ENCODE data around the gene GALNT6.

GALNT6 gene

DNA sequence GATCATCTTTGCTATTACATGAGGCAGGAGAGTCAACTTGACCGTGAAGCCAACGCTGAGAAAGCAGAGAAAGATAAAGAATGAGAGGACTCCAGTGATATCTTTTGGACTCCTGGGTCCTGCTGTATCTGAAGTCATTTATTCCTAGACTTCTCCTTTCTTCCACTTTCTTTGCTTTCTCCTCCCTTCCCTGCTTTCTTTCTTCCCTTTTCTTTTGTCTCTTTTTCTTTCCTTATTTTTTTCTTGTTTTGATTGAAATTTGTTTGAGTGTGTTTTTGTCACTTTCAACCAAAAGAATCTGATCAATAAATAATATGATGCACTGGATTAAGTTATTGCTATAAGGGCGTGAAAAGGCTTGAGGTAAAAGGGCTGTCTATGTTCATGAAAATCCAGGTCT lies 13.4 kb upstream of the GALNT6 start:
- no peak for DNase-seq (ENCODE audit: low read depth)

DNA sequence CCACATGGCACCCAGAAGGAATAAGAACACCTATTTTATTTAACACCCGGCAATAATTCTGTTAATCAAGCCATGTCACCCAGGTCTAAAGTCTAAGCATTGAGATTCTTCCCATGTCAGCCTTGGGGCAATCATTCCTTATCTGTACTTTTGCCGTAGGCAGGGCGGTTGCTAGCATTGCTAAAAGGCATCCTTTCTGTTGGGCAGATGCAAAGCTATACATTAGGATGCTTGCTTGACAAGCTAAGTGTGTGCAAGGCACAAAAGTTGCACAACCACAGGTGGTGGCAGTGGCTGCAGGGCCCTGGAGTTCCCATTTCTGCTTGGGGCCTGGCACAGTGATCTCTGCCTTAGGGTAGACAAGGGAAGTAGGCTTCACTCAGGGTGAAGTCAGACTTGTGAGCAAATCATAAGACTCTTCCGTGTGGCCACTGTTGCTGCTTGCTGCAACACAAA lies 12.5 kb upstream of the GALNT6 start:
- no peak for DNase-seq (ENCODE audit: low read depth)

DNA sequence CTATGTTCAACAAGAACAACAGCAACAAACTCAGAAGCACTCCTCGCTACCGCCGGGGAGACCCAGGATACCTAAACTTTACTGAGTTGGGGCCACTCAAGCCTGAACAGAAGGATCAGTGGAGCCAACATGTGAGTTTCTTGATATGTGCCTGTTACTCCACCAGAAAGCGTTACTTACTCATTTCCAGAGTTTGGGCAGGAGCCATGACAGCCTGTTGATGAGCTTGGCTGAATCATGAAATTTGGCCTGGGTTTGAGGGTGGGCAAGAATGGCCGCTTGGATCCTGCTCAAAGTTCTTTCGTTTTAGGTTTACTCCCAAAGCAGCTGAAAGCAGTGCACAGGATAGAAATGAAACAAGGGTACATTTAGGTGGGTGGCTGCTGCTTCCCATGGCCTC lies 12.0 kb upstream of the GALNT6 start:
- no peak for DNase-seq (ENCODE audit: low read depth)

DNA sequence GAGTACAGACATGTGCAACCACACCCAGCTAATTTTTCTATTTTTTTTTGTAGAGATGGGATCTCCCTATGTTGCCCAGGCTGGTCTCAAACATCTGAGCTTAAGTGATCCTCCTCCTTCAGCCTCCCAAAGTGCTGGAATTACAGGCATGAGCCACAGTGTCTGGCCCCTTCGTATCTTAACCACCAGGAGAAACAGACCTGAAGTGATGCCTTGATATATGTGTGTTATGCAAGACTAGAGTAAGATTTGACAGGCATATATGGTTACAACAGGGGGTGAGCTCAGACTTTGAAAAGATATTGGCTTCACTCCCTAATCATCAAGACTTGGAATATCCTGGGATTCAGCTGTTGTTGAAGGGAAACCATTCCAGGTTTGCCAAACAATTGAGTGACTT lies 10.7 kb upstream of the GALNT6 start:
- no peak for DNase-seq (ENCODE audit: low read depth)

DNA sequence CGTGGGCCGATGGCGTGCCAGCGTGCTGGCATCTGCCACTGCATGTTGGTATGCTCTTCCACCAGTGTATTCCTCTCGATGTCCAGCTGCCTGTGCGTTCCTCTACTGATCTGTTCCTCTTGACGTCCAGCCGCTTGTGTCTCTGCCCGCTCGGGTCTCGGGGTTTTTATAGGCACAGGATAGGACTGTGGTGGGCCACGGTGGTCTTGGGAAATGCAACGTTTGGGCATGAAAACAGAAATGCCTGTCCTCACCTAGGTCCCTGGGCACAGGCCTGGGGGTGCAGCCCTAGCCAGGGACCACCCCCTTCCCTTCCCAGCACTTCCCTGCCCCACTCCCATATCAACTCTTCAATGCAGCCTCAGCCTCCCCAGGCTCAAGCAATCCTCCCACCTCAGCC lies 10.3 kb upstream of the GALNT6 start:
- no peak for DNase-seq (ENCODE audit: low read depth)

DNA sequence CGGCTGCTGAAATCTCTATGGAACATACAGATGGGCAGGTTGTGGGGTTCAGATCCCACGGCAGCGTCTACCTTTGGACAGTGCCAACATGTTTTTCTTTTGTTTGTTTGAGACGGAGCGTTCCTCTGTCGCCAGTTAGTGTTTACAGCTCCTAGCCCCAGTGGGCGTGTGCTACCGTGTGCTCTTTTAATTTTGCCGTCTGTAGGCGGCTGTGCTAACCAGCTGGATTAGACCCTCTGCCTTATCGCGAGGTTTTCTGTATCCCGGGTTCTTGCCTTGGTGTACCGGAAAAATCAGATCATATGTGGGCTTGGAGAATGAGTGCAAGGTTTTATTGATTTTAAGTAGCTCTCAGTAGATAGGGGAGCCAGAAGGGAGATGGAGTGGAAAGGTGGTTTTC lies 9.8 kb upstream of the GALNT6 start:
- no peak for DNase-seq (ENCODE audit: low read depth)

DNA sequence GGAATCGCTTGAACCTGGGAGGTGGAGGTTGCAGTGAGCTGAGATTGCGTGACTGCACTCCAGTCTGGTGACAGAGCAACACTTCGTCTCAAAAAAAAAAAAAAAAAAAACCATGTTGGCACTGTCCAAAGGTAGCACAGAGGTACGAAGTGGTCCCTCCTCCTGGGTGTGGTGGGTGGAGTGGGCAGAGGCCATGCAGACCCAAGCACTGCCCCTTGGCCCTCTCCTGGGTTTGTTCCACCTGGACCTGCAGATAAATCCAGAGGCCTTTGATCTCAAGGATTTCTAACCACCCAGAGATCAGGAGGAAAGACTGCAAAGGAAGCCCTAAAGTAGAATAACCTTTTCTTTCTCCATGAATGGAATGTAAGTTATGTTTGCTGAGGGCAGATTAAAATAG lies 8.7 kb upstream of the GALNT6 start:
- no peak for DNase-seq (ENCODE audit: low read depth)

DNA sequence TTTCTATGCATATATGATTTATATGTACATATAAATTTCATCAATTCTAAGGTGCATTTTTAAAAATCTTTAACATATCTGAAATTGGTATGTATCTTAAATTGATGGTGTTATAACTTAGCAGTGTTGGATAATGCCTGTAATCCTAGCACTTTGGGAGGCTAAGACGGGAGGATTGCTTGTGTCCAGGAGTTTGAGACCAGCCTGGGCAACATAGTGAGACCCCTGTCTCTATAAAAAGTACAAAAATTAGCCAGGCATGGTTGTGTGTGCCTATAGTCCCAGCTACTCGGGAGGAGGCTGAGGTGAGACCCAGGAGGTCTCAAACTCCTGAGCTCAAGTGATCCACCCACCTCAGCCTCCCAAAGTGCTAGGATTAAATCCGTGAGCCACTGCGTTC lies 6.5 kb upstream of the GALNT6 start:
- DNase-seq (ENCODE audit: low read depth) = no peak

DNA sequence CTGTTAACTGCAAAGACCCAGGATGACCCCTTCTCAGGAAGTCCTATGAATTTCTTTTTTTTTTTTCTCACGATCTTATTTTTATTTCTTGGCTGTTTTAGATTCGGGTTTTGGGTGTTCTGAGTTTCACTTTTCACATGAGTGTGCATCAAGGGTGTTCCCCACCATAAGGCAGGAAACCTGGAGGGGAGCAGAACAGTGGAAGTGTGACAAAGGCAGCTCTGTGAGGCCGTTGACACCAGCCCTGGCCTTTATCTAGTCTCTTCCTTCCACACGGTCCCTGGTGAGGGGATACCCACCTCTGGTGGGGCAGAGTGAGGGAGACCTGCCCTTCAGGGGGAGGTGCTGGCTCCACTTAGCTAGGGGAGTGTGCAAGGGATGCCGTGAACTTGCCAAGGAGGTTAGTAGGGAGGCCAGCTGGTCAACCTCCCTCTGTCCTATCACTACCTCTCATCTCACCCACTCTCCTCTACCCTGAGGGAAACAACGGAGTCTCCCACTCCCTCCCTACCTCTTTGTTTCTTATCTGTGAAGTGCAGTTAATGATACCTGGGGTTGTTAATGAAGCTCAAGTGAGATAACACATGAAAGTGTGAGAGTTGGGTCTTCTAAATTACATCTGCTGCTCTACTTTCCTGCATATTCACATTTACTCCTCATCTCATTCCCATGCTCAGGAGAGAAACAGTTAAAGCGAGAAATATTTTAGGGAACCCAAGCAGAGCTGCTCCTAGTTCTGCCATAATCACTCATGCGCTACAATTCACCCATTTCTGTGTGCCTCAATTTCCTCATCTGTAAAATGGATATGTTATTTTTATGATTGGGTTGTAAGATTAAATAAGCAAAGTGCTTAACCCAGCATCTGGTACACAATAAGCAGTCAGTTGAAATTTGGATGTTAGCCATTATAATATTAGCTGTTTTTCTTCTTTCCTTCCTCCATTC lies 4.4 kb upstream of the GALNT6 start:
- no peak for DNase-seq (ENCODE audit: low read depth)

DNA sequence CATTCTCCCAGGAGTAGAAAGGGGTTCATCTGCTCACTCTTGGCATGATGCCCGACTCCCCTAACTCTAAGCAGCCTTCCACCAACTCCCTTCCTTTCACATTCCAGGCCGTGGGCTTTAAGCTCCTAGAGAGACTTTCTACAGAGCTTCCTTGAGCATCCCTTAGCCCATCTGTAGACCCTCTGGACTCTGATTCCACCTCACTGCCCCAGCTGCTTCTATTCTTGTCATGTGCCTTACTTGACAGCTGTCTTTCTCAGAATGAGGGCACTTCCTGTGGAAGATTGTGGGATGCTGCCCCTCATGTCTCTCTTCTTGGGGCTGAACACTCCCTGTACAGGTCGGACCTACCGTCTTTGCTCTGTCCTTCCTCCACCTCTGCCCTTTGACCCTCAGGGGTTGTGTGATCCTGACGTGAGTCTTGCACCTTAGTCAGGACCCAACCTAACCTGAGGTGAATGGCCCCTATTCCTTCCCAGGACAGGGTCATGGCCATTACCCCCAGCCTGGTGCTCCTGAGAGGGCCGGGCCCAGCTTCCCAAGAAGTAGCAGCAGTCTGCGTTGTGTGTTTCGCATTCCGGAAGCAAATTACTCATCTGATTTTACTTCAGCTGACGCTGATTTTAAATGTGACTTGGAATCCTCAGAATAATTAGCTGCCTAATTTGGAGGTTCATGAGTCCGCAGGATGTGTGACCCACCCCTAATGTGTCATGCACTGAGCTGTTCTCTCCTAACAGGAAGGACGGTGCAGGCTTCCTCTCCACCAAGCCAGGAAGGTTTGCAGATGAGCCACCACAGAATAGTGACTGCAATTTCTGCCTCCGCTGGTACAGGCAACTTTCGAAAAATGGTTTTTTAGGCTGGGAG lies 2.7 kb upstream of the GALNT6 start:
- DNase-seq (ENCODE audit: low read depth) = peak; percentile 37

DNA sequence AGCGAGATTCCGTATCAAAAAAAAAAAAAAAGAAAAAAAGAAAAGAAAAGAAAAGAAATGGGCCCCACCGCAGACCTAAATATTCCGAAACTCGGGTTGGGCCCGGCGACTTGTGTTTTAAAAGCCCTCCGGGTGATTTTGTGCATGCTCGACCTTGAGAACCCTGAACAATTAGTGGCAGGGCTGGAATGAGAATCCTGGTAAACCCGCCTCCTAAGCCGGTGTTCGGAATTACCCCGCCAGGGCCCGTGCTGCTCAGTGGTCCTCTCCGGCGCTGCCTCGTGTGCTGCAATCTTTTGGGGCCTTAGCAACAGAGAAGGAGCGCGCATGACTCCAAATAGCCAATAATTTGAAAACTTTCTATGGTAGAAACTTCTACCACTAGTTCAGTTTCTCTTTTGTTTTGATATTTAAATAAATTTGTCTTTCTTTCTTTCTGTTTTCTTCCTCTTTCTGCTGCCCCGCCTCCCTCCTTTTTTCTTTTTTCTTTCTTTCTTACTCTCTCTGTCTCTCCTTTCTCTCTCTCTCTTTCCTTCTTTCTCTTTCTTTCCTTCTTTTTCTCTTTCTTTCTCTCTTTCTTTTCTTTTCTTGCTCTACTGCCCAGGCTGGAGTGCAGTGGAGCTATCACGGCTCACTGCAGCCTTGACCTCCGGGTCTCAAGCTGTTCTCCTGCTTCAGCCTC lies 1.5 kb upstream of the GALNT6 start:
- peak; percentile 15 for DNase-seq (ENCODE audit: low read depth)

DNA sequence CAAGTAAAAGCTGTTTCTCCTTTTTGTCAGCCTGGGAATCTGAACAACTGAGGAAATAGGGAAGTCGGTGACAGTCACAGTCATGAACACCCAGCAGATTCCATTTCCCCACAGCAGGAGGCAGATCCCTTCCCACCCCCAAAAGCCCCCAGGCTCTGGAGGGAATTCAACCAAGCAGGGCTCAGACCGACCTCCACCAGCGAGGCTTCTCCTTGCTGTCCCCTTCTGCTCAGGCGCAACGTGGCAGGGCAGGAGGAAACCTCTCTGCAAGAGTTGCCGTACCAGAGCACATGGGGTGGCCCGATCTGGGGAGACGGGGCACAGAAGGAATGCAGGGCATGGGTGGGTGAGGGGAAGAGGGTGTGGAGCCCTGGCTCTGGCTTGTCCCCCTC lies 319 bp downstream of the GALNT6 start:
- no peak for DNase-seq (ENCODE audit: low read depth)

DNA sequence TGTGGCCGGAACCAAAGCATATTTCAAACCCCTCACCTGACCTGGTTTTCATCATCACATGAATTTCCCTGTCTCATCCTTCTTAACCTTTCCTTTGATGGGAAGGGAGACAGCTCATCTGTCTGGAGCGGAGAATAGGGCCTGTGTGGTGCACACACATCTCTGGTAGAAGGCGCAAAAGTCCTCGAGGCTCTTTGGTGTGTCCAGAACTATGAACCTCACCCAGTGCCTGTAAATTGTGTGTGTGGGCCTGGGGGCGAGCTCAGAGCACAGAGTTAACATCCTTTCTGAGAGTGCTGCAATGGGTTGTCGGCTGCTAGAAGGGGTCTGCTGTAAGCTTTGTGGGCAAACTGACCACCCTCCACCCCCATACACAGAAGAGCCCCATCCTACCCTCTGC lies 749 bp downstream of the GALNT6 start:
- DNase-seq (ENCODE audit: low read depth) = no peak

DNA sequence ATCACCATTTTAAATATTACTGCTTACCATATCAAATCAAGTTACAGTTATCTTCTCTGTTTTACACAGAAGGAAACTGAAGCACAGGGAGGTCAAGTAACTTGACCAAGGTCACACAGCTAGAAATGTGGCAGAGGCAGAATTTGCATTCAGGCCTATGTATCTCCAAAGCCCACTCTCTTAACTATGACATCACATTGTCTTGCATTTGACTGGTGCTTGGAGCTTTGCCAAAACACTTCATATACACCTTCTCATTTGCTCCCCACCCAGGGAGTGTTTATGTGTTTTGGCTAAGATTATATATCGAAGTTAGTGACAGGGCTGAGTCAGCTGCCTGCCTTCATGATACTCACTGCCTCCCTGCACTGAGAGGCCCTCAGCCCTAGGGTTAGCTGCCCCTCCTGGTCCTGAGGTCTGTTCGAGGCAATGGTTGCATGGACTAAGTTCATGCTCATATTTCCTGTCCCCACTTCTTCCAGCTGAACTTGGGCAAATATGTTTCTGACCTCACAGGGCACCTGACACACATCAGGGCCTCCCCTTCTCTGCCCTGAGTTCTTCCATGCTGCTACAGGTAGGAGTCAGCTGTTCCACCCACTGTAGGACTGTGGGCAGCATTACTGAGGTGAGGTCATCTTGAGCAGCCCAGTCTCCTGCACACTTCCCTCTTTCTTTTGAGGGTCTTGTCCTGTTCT lies 1.8 kb downstream of the GALNT6 start:
- DNase-seq (ENCODE audit: low read depth) = no peak

DNA sequence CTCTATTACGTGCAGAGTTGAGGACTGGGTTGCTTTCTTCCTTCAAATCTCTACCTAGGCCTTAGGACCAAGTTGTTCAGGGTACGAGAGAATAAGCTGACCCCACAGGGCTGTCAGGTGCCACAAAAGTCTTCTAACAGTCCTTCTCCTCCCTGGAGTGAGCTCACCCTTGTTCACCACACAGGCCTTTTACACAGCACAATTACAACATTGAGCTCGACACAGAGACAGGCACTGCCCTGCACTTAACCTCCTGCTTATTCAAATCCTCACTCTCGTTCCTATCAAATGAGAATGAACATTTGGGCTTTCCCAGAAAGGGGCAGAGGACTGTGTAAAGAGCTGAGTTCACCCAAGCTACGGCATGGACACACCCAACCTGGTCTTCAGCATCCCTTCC lies 2.4 kb downstream of the GALNT6 start:
- no peak for DNase-seq (ENCODE audit: low read depth)

DNA sequence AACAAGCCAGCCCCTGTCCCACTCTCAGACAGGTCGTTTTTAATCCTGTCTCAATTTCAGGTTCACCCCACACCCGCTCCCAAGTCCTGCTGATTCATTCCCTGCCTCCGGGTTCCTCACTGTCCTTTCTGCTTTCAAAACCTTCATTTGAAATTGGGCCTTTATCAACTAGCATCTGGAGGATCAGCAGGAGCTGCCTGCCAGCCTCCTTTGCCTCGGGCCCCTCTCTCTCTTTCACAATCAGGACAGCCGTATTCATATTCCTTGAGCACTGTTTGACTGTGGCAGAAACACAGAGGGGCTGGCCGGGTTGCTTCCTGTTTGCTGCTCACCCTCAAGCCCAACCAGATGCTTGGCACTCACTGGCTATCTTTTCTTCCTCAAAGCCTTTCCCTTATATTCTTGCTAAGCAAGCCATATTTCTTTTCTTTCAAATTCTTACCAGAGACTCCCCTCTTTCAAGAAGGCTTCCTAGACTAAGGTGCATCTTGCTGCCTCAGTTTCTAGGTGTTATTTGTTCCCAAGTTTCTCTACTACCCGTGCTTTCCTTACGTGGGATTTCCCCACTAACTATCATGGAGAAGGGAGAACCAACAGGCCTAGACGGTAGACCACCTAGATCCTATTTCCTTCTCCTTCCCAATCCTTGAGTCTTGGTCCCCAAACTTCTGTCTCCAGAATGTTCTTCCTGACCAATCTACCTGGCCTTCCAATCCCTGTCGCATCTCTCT lies 3.0 kb downstream of the GALNT6 start:
- DNase-seq (ENCODE audit: low read depth) = no peak

DNA sequence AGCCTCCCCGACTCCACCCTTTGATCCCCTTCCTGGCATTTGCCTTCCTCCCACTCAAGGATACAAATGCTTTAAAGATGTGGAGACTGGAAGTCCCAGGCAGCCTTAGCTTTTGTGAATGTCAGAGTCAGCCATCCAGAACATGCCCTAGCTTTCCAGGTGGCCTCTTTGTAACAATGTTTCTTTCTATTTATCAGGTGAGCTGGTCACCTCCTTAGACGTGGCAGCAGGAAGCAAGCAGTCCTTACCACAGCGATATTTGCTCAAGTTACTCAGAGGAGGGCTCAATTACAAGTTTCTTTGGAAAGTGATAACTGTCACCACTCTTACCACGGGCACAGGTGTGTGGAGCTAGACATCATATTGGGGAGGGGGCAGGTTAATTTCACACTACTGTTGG lies 4.9 kb downstream of the GALNT6 start:
- DNase-seq (ENCODE audit: low read depth) = no peak

DNA sequence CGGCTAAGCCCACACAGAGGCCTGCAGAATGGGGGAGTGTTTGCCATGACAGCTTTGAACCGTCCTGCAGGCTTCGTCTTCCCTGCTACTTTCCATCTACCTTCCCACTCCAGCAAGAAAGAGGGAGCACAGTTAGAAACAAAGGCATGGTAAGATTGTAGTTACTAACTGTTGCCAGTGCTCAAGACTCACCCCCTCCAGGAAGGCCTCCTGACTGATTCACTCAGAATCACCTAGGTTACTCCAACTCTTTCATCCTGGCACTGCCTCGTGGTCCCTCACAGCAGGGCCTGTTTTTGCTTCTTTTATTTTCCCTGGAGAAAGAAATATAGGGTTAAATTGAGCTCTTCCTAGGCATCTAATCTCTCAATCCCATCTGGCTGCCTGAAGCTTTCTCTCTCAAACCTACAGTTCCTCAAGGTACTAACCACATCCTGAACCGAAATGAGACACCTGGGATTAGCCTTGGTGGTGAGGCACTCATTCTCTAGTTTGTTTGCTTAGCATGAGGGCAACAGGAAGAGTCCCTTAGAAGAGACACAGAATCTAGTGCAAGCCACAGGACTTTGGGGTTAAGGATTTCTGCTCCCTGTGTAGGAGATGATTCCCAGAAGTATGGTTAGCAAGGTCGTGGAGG lies 7.8 kb downstream of the GALNT6 start:
- DNase-seq (ENCODE audit: low read depth) = no peak

DNA sequence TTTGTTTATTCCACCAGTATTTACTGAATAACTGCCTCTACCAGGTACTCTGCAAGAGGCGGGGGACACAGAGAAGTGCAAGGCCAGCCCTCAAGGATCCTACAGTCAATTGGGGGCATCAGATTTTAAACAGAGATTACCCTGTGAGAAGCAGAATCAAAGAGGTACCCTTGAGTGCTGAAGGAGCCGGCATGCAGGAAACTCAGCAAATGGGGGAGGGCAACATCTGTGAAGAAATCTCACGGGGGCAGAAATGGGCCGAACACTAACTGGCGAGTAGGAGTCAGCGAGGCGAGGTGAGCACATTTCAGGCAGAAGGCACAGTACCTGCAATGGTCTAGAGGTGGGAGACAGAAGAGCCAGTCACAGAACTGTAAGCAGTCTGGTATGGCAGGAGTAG lies 9.0 kb downstream of the GALNT6 start:
- DNase-seq (ENCODE audit: low read depth) = no peak

DNA sequence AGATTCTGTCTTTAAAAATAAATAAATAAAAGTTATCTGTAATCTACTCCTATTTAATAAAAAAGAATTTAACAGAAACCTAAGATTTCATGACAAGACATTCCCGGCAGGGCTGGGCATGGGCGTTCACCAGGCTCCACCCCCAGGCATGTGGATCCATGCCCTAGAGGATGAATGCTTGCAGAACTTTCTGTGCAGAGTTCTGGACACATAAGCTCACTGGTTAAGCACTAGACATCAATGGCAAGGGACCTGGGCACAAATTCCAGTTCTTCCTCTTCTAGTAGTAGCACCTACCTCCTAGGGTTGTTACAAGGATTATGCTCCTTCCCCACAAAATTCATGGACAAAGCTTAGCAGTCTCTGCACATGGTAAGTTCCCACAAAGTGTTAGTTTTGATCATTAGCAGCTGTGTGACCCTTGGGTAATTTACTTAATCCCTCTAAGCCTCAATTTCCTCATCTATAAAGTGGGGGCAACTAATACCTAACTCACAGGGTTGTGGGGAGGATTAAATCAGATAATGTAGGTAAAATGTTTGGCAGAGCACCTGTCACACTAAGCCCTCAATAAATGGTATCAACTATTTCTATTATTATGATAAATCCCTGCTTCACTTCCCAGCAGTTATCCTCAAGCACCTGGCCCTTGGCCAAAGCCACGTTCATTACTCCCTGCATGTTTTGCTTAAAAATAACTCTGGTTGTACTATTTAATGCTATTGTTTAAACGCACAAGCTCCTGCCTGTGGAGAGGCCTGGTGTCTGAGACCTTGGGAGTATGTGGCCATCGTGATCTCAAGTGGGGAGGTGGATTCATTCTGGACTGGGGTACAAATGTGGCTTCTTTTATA lies 9.8 kb downstream of the GALNT6 start:
- no peak for DNase-seq (ENCODE audit: low read depth)
